ENCODE data around the gene NOC2L.
A peak's percentile ranks its signal among the peaks of the same experiment; 100 is the strongest.
"Not testable (repeated sequence)": the region's sequence is repeated elsewhere in the genome, so short reads cannot be mapped to it uniquely, and the experiment has no call there.

NOC2L gene

DNA sequence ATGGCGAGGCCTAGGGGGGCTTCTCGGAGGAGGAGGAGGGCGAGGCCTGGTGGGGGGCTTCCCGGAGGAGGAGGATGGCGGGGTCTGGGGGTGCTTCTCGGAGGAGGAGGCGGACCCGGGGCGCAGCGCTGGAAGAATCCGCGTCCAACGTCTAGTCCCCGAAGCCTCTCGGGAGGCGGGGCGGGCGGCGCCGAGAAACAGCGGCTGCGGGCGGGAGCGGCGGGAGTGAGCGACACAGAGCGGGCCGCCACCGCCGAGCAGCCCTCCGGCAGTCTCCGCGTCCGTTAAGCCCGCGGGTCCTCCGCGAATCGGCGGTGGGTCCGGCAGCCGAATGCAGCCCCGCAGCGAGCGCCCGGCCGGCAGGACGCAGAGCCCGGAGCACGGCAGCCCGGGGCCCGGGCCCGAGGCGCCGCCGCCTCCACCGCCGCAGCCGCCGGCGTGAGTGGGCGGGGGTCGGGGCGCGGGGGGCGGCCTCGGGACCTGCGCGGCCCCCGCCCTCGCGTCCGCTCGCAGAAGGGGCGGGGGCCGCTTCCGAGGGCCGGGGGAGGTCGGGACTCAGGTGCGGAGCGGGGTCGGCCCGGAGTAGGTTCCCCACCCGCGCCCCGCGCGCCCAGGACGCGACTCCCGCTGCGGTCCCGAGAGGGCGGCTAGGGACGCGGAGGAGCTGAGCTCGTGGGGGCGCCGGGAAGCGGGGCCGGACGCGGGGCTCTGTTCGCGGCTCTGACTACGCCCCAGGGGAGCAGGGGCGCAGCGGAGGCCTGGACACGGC lies 1.5 kb upstream of the NOC2L start, which contains the start of gene KLHL17:
Gene KLHL17 (plus strand): TSS at position 222 of the 769 bp plus-strand sequence. CDS start 110 bp downstream, at position 332.
- DNase-seq, result peak; percentile 46

DNA sequence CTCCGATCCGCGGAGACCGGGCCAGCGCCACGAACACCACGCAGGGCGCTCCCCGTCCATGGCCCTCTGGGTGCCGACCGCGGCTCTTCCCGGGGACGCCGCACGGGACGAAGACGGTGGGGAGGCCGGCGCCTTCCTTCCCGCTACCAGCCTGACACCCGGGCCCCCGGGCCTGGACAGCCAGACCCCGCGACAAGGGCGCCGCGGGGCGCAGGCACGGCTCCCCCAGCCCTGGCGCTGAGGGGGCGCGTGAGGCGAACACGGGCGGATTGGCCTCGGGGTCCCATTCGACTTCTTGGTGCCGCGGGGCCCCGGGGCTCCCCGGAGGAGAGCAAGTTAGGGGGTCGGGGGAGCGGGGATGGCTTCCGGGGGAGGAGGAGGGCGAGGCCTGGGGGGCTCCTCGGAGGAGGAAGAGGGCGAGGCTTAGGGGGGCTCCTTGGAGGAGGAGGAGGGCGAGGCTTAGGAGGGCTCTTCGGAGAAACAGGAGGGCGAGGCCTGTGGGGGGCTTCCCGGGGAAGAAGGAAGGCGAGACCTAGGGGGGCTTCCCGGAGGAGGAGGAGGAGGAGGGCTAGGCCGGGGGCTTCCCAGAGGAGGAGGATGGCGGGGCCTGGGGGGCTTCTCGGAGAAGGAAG lies 791 bp upstream of the NOC2L start:
- no peak for DNase-seq

DNA sequence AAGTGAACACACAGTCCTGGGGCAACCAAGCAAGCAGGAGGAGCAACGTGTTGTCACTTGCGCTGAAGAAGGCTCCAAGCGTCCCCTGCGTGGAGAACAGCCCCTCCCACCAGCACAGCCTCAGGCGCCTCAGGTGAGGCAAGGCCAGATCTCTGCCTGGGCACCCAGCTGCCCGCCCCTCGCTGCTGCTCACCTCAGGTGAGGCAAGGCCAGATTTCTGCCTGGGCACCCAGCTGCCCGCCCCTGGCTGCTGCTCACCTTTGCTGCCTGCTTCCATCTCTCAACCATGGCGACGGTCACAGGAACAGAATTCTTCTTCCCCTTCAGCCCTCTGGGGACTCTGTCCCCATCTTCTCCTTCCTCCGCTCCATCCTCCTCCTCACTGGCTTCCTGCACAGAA lies 2.4 kb downstream of the NOC2L start:
- no peak for DNase-seq

- no peak for DNase-seq
Measured at GRCh38 chr1:955474-955873, 3.6 kb downstream of the NOC2L start.

- no peak for DNase-seq
Measured at GRCh38 chr1:954927-955326, 4.1 kb downstream of the NOC2L start.

GRCh38 chr1:953524-954320 lies 5.3 kb downstream of the NOC2L start:
- DNase-seq, result no peak

- no peak for DNase-seq
Measured at GRCh38 chr1:952603-953002, 6.5 kb downstream of the NOC2L start.

DNA sequence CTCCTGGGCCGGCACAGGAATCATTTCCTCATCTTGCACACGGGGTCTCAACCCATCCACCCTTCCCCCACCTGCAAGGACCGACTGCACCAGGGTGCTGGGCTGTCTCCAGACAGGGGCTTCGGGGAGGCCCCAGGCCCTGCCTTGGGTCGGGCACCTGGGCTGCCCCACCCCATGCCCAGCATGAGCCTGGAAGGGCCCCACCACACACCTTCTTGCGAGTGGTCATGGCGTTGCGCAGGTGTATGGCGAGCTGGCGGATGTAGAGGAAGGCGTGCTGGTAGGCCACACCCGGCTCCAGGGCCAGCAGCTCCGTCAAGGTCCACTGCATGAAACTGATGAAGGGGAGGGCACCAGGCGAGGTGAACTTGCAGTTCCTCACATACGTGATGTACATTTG lies 6.9 kb downstream of the NOC2L start:
- DNase-seq, result no peak

DNA sequence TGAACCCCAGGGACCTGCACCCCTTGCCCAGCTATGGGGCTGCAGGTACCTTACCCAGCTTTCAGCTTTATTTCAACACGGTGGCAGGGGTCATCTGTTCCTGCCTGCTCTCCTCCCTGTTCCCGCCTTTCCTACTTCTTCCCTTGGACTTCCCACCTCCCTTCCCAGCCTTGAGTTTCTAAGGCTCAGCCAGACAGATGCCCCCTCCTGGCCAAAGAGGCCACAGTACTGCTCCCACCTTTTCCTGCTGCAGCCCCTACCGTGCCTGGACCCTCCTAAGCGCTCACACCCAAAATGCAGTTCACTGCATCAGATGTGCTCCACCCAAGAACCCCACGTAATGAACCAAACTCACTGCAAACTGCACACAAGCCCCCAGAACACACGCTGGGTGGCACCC lies 7.7 kb downstream of the NOC2L start:
- DNase-seq, result no peak

- DNase-seq, result no peak
Measured at GRCh38 chr1:950881-951280, 8.2 kb downstream of the NOC2L start.

- no peak for DNase-seq
Measured at GRCh38 chr1:950268-950667, 8.8 kb downstream of the NOC2L start.

GRCh38 chr1:947958-948357 lies 11.1 kb downstream of the NOC2L start:
- DNase-seq, result no peak

DNA sequence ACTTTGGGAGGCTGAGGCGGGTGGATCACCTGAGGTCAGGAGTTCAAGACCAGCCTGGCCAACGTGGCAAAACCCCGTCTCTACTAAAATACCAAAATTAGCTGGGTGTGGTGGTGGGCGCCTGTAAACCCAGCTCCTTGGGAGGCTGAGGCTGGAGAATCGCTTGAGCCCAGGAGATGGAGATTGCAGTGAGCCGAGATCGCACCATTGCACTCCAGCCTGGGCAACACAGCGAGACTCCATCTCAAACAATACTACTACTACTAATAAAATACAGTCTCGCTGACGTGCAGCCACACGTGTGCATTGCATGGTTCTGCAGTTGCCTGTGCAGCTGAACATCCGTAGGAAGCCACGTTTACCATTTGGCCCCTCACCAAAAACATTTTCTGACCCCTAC lies 12.2 kb downstream of the NOC2L start:
- DNase-seq, result not testable (repeated sequence)

- DNase-seq, result no peak
Measured at GRCh38 chr1:945688-946556, 13.1 kb downstream of the NOC2L start.

DNA sequence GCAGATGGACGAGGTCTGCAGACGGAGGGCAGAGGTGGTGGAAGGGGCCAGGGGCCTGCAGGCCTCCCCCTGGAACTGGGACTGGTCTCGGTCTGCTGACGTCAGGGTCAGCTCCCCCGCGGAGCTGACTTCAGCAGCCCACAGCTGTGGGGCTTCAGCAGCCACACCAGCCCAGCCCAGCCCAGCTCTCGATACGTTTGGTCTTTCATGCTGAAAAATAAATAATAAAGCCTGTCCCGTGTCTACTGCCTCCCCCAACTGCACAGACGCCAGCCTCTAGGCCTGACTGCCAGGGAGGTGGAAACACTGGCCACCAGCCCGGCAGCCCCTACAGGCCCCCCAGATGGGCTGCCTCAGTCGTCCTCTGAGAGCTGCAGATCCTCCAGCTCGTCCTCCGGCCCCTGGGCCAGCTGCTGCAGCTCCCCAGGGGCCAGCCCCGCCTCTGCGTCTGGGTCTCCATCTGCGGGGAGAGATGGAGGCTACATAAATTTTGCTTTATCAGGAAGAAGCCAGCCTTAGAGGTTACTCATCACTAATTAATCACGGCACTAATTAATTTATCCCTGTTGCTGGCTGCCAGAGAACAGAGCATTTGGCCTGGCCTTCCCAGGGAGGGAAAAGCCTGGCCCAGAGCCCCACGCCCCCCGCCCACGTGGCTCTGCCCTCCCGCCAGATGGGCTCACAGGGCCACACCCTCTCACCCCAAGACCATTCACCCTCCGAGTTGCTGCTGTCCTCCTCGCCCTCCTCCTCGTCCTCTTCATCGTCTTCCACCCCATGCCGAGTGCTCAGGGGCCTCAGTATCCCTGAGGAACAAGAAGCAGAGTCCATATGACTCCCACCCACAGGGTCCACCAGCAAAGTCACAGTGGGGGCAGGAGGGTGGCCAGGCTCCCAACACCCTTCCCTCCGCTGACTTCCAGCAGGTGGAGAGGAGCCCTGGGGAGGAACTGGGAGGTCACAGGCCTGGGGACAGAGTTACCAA lies 14.4 kb downstream of the NOC2L start:
- DNase-seq, result no peak

DNA sequence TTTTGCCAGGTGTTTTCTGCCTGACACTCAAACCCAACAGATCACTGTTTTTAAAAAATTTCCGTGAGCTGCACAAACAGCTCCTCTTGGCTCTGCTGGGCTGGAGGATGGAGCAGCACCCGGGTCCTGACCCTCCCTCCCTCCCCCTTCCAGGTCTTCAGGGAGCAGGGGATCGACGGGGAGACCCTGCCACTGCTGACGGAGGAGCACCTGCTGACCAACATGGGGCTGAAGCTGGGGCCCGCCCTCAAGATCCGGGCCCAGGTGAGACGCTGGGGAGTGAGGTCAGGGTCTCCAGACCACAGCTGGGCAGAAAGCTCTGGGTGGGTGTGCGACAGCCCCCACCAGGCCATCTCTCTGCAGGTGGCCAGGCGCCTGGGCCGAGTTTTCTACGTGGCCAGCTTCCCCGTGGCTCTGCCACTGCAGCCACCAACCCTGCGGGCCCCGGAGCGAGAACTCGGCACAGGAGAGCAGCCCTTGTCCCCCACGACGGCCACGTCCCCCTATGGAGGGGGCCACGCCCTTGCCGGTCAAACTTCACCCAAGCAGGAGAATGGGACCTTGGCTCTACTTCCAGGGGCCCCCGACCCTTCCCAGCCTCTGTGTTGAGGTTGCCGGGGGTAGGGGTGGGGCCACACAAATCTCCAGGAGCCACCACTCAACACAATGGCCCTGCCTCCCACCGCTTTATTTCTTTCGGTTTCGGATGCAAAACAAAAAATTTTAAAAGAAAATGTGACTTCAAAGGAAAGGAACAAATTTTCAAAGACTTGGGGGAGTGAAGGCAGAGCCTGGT lies 15.3 kb downstream of the NOC2L start:
- no peak for DNase-seq

DNA sequence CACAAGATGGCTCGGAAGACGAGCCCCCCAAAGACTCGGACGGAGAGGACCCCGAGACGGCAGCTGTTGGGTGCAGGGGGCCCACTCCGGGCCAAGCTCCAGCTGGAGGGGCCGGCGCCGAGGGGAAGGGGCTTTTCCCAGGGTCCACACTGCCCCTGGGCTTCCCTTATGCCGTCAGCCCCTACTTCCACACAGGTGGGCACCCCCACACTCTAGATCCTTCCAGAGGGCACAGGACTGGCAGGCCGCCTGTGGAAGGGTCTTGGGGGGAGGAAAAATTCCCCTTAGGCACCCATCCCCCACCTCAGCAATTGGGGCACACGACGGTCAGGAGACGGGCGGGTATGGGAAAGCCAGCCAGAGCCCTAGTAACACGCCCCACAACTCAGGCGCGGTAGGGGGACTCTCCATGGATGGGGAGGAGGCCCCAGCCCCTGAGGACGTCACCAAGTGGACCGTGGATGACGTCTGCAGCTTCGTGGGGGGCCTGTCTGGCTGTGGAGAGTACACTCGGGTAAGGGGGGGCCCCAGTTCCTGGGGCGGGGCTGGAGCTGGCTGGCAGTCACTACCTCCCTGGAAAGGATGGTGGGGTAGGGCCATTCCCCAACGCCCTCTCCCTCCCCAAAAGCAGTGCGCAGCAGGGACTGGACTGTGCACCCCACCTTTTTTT lies 16.1 kb downstream of the NOC2L start:
- no peak for DNase-seq

GRCh38 chr1:942411-942821 lies 16.6 kb downstream of the NOC2L start:
- DNase-seq, result no peak

DNA sequence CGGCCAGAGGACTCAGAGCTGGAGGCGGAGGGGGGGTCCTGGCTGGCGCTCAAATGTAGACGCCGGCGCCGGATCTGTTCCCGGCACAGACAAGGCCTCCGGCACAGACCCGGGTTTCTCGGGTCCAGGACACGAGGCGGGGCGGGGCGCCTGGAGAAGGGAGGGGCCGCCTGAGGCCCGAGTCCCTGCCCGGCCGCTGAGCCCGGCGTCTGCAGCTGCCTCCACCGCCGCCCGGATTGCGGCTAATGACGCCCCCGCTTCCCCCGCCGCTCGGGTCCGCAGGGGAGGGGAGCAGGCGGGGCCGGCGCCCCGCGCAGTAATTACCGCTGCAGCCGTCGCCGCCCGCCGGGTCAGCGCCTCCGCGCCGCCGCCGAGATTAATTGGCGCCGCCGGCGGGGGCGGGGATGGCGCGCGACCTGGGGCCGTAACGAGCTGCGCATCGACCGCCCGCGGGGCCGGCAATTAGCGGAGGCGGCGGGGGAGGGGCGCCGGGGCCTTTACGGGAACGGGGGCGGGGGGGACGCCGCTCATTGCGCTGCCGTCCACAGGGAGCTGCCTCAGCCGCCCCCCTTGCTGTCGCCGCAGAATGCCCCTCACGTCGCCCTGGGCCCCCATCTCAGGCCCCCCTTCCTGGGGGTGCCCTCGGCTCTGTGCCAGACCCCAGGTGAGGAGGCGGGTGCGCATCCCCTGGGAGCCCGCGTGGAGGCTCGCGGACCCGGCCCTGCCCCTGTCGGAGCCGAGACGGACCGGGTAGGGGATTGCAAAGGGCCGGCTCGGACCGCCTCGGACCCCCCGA lies 17.3 kb downstream of the NOC2L start:
- DNase-seq, result peak; percentile 77
